ENCODE results near the gene TCFL5.

DNA sequence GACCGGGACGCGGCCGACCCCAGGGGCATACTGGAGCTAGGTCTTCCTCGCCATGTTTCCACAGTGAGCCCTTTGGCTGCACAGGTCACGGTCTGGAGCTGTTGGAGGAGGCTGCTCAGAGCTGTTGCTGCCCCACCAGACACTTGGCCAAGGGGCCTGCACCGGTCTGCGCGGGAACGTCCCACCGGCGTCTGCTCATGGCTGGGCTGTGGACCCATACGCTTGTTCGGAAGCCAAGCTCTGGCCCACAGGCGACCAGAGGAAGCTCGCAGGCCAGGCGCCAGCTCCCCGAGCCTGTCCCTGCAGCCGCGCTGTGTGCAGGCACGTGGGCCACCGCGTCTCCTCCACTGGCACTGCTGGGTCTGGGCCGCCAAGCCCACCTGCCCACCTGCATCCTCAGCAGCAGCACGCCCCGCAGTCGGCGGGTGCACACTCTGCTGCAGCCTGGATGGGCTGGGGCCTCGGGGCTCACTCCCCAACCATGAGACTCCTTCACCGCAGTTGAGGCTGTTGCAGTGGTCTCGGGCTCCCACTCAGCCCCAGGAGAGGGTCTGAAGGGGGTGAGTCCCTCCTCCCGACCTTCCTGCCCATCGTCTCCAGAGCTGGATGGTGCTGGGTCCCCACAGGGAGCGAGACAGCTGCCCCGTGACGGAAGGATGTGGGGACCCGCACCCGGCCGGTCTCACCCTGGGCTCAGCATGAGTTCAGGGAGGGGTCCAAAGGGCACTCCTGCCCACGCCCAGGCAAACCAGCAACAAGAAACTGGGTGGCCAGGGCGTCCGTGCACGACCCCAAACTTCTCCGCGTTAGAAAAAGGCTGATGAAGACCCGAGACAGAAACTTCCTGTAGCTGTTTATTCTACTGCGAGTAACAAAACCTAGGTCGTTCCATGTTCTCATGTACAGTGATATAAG is 15.5 kb upstream of the TCFL5 start:
- TF ChIP-seq POLR2A (IDR thresholded peaks at IDR 0.05; ENCODE audit: low read length), result no peak
- TF ChIP-seq GATA1 (IDR thresholded peaks at IDR 0.05; ENCODE audit: low read depth, low read length), result no peak

Measured in erythroblast (primary cell).